H1 (cell line): Measurements from ENCODE around the gene SETD9. TPM values are rescaled to one million over a fixed set of nuclear protein-coding genes. Genes with fewer than 3 reads are reported as not detected.

Experiments used
- JUN ChIP-seq: IDR thresholded peaks from 2 replicates; pipeline ENCODE4 v1.6.1; 2011; ENCODE audit warnings: low read depth, mild to moderate bottlenecking, improper control_type of control experiment, low read length
- KDM1A ChIP-seq: fragments of 200-600, 300-600 bp; sonication (generic); IDR thresholded peaks from 2 replicates; pipeline ENCODE4 v1.7.1; 2016; ENCODE audit warnings: mild to moderate bottlenecking, low read length, borderline replicate concordance
- PHF8 ChIP-seq: fragments of 200-600 bp; sonication (generic); conservative IDR thresholded peaks from 2 replicates; pipeline ENCODE4 v1.7.1; 2012; ENCODE audit warnings: low read depth, mild to moderate bottlenecking, inconsistent platforms, low read length, moderate library complexity
- TAF7 ChIP-seq: optimal IDR thresholded peaks from 2 replicates; pipeline ENCODE3; 2011; ENCODE audit warnings: low read depth, mild to moderate bottlenecking, inconsistent platforms, low read length, moderate library complexity, borderline replicate concordance
- TEAD4 ChIP-seq: IDR thresholded peaks from 2 replicates; pipeline ENCODE4 v1.6.1; 2012; ENCODE audit warnings: low read depth, low read length, inconsistent platforms, mixed read lengths
- YY1 ChIP-seq: IDR thresholded peaks from 2 replicates; pipeline ENCODE4 v1.6.1; 2011; ENCODE audit warnings: low read depth, mild to moderate bottlenecking, low read length
- polyA plus RNA-seq, 7 experiments: library from polyadenylated mRNA; depleted of rRNA in 3 of 7; stranded (reverse) in 5 of 7; unstranded in 2 of 7; fragments of >200 nt in 5 of 7; fragments of 200-250 nt in 2 of 7; gene quantifications; 1 replicate in 5 of 7; 2 replicates in 1 of 7; 4 replicates in 1 of 7; pipeline versions ENCODE4 v1.2.1 to v1.2.3, GENCODE V29; 2011 to 2013; ENCODE audit warnings: missing spikeins in 2 of 7, mixed read lengths in 2 of 7
- total RNA-seq: library from RNA; stranded (reverse); fragmentation: NEBNext Ultra II Directional; extraction: Animal tissue kit (Norgen Biotek cat#: 25700); gene quantifications from 2 replicates; pipeline ENCODE4 v1.2.1, GENCODE V29; 2021

SETD9 gene
- total and polyA plus RNA-seq, 2 of the 8 experiments (the other 6 are each of a cell fraction or from before 2014, with no cell fraction given), result 4.5 to 11.9 TPM

- TF ChIP-seq TAF7 (no peak), KDM1A (no peak), JUN (no peak), TEAD4 (no peak), PHF8 (no peak), YY1 (no peak)
Observed at GRCh38 chr5:56922922-56923321, 13.5 kb downstream of the SETD9 start (continued).
